Fibroblast of skin of abdomen (primary cell): Measurements from ENCODE around the gene VIM. TPM values are rescaled to one million over a fixed set of nuclear protein-coding genes. Genes with fewer than 3 reads are reported as not detected.

Experiments used
- DNase-seq: peaks from one replicate; pipeline ENCODE4 v3.0.0-alpha.2; 2013
- polyA plus RNA-seq, 2 experiments: library from polyadenylated mRNA; unstranded; fragments of 120-200 nt; gene quantifications; one replicate each; pipeline ENCODE4 v1.2.1, GENCODE V29; 2013; ENCODE audit not compliant: insufficient read length in 2 of 2

VIM gene
- polyA plus RNA-seq (2013, experiment 1 of 2; ENCODE audit: insufficient read length): 8,283 TPM
- polyA plus RNA-seq (2013, experiment 2 of 2; ENCODE audit: insufficient read length): 8,485 TPM

DNA sequence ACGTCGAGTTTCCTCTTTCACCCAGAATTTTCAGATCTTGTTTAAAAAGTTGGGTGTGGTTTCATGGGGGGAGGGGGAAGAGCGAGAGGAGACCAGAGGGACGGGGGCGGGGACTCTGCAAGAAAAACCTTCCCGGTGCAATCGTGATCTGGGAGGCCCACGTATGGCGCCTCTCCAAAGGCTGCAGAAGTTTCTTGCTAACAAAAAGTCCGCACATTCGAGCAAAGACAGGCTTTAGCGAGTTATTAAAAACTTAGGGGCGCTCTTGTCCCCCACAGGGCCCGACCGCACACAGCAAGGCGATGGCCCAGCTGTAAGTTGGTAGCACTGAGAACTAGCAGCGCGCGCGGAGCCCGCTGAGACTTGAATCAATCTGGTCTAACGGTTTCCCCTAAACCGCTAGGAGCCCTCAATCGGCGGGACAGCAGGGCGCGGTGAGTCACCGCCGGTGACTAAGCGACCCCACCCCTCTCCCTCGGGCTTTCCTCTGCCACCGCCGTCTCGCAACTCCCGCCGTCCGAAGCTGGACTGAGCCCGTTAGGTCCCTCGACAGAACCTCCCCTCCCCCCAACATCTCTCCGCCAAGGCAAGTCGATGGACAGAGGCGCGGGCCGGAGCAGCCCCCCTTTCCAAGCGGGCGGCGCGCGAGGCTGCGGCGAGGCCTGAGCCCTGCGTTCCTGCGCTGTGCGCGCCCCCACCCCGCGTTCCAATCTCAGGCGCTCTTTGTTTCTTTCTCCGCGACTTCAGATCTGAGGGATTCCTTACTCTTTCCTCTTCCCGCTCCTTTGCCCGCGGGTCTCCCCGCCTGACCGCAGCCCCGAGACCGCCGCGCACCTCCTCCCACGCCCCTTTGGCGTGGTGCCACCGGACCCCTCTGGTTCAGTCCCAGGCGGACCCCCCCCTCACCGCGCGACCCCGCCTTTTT is at the start of gene VIM:
Gene VIM (plus strand): TSS at position 151 of the 925 bp plus-strand sequence. CDS start 1,182 bp downstream, outside the sequence.
- peak; percentile 98 for DNase-seq

DNA sequence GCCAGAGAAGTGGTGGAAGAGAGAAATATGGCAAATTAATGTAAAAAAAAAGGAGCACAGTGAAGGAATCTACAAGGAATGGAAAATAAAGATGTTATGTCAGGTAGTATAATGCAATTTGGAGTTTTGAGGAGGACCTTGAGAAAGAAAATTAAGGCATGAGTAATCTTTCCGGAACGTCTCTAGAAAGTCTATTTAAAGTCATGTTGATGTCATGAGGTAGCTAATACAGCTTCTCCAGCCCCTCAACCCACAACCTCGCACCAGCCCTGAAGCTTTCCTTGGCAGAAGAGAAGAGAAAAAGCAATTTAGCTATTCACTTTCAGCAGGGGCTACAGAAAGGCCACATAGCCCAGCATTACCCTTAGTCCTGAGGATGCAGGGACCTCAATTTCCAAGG is 49.0 kb upstream of the VIM start:
- peak; percentile 47 for DNase-seq

DNA sequence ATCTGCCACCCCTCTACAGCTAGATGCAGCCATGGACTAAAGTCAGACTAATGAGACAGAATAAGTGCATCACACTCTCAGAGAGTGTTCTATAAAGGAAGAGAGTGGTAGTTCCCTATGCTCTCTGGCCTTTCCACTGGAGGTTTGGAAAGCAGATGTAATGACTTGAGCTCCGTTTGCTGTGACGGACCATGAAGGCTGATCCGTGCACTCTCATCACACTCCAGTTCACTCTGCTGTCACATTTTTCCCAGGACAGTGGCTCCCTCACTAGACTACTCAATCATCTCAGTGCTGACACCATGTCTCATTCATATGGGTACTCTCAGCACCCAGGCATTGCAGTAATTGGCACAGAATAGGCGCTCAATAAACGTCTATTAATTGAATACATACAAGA is 46.9 kb upstream of the VIM start:
- peak; percentile 16 for DNase-seq

DNA sequence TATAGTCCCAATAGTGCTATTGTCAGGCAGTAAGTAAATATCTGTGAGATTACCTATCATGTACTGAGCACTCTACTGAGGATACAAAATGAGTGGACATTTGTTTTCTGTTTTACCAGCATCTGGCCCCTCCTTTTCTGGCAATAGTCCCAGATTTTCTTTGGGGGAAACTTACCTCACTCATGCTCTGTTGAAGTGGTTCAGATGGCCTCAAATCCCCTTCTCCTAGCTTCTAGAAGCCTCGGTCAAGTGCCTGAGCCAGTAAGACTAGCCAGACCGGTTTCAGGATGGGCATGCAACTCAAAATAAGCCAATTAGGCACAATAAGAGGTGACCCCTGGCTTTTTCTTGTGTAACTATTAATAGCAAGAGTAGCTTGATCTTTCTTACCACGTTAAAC is 46.3 kb upstream of the VIM start:
- DNase-seq: no peak

DNA sequence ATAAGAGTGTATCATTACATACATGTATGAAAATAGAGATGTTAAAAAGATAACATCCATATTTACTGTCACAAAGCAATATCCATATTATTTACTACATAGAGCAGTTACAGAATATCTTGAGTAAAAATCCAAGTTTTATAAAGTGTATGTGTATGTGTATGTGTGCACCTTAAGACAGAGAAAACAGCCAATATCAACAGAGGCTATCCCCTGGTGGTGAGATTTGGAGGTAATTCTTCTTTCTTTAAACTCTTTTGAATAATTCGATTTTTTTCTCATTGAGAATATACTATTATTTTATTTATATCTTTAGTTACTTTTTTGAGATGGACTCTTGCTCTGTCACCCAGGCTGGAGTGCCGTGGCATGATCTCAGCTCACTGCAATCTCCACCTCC is 44.9 kb upstream of the VIM start:
- DNase-seq: no peak

DNA sequence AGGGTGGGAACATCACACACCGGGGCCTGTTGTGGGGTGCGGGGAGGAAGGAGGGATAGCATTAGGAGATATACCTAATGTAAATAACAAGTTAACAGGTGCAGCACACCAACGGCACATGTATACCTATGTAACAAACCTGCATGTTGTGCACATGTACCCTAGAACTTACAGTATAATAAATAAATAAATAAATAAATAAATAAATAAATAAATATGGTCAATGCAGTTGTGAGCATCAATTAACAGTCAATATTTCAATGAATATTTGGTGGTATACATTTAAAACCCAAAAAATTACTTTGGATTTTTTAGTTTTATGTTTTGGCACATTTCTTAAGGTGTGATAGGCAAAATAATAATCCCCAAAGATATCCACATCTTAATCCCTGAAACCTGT is 42.2 kb upstream of the VIM start:
- no peak for DNase-seq

DNA sequence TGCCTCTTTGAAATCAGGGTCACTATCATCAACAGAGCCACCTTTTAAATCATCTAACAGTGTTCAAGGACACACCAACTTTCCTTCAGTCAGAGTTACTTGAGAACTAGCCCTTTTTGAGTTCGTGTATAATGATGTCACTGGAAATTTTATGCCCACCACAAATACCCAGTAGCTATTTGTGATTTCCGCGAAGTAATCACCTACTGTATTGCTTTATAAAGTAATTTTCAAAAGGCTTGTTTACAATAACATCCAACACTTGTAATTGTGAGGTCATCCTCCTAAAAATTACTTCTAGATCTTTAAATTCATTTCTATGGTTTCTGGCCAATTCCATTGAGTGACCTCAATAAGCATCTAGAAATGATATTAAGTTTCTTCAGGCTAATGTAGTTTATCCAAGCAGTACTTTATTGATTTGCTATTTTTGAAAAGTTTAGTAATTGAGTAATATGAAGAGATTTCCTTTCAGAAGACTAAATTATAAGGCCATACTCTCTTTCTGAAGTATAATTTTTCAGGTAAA is 39.3 kb upstream of the VIM start:
- no peak for DNase-seq

DNA sequence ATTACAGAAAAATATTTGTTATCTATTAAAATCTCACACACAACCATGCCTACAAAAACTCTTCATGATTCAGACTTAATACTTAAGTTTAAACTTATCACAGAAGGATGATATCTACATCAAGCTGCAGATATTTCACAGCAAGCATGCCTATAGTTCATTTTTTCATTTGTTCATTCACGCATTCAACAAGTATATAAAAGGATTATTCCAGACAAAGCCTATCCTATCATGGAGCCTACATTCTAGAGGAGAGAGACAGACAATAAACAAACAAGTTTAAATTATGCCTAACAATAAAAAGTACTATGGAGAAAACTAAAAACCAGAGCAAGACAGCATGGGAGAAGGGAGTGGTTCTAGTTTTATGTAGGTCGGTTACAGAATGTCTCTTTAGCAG is 37.4 kb upstream of the VIM start:
- no peak for DNase-seq

DNA sequence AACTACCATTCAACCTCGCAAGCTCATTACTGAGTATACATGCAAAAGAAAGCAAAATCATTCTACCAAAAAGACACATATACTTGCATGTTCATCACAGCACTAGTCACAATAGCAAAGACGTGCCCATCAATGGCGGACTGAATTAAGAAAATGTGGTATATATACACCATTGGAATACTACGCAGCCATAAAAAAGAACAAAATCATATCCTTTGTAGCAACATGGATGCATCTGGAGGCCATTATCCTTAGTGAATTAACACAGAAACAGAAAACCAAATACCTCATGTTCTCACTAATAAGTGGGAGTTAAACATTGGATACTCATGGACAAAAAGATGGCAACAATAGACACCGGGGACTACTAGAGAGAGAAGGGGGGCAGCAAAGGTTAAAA is 33.0 kb upstream of the VIM start:
- no peak for DNase-seq

DNA sequence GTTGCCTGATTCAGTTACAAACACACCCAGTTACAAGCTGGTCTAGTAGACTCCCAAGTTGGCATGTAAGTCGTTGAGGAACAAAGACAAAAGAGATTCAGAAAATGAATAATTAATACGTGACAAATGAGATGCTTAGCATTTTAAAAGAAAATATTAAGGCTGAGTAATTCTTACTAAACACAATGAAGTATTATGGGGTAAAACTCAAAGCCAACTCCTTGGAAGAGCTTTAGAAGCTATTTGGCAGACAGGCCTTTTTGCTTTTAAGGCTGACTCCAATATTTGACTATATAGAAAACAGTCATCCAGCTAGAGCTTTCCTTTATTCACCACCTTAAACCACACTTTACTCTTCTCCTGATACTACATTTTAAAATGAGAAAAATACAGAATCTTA is 32.0 kb upstream of the VIM start:
- DNase-seq: no peak

DNA sequence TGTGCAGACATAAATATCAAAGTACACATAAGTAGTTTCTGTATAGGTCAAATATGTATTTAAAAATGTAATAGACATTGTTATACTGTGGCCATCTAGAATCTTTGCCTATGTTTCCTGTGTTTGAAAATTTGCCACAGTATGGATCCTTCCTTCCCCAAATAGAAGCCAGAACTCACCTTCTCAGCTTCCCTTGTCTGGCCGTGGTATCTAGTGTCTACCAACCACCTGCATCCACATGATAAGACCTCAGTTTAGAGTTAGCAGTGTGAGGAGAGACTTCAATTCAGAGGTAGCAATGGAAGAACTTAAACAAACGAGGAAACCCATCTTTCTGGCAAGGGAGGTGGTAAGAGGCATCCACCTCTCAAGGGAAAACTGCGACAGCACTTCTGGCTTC is 31.5 kb upstream of the VIM start:
- DNase-seq: no peak

DNA sequence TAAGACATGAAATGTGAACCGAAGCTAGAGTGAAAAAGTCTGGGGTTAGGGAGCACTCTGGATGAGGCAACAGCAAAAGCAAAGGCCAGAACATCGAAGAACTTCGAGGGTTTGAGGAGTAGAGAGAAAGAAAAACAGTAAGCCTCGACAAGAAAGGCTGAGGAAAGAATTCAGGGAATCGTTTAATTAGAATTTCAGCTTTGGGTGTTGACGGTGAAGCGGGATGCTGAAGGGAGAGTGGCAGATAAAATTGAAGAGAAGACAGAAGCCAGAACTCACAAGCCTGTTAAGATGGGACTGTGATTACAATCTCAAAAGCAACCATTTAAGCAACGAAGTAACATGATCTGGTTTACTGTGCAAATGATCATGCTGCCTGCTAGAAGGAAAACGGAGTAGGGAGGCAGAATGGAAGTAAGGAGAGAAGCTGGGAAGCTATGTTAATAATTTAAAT is 28.7 kb upstream of the VIM start:
- peak; percentile 57 for DNase-seq

DNA sequence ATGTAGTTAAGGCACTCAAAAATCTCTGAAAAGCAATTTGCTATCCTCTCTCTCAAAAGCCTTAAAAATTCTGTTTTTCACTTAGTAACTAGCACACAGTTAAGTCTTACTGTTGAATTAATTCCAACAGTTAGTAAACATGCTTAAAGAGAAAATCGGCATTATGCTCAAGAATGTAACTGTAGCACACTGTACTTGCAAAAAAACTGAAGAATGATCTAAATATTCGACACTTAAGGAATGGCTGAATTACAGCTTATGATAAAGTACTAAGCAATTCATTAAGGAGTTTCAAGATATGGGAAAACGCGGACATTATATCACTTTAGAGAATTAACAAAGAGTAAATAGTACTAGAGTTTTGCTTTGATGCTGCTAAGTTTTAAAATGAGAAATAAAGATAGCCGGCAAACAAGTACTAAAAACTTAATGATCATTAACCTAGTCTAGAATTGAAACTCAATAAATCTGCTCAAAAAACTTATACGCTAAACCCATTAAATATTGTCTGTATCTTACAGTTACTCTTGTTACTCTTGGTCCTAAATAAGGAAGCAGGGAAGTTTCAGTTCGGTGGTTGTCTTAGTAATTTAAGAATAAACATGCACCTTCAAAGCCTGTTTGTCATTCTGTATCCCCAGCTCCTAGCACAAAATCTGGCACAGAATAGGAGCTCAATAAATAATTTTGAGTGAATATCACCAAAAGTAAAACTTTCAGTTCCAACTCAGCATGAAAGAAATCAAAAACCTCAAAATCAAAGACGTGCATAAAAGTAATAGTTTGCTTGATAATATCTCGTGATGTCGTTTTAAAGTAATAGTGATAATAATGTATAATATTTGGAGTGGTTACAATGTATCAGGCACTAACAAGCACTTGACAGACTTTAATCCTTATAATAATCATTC is 27.8 kb upstream of the VIM start:
- DNase-seq: no peak

DNA sequence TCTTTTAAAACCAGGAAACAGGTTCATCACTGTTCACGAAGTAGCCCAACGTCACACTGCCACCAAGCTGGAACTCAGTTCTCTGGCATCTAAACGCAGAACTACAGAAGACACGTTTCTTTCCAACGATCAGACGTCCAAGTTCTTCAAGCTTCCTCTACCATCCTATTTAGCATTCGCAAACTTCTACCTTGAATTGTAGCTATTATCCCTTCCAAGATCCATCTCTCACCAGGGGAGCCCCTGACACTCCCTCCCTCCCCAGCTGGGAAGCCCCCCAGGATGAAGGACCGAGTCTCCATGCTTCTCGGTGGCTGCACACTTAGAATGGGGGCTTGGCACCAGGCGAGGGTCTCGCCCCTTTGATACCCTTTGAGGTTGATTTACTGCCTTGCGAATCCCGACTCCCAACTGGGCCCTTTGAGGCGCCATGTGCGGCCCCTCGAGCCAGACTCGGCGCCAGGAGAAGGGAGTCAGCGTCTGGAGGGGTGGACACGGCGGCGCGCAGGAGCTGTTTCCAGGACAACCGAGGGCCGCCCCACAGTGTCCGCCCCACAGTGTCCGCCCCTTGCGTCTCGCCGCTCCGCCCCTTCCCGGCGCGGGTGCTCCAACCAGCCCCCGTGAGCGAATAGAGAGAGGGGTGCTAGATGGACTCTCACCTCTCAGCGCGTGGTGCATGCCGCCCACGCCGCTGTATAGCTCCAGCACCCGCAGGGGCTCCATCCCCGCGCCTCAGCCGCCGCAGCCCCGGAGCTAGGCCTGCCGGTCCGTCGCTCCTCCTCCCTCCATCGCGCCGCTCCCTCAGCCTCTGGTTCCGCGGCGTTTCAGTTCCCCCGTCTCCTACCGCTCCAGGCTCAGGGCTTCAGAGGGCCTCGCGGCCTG is 26.9 kb upstream of the VIM start, which contains the start of gene TRDMT1:
Gene TRDMT1 (minus strand): TSS at position 761 of the 882 bp plus-strand sequence. CDS start 38 bp downstream, at position 723.
- DNase-seq: peak; percentile 94

DNA sequence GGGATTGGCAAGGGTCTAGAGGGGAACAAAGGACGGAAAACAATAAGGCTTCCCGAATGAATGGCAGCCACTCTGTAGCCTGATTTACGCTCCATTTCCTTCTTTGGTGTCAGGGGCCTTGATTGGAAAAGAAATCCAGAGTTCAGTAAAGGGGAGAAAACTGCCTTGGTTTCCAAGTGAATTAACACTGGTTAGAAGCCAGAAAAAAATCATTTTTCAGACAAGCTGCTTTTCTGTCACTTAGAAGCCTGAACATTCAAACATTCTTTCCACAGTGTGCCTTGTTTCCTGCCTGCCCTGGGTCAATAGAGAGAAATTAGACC is 26.3 kb upstream of the VIM start:
- DNase-seq: no peak

DNA sequence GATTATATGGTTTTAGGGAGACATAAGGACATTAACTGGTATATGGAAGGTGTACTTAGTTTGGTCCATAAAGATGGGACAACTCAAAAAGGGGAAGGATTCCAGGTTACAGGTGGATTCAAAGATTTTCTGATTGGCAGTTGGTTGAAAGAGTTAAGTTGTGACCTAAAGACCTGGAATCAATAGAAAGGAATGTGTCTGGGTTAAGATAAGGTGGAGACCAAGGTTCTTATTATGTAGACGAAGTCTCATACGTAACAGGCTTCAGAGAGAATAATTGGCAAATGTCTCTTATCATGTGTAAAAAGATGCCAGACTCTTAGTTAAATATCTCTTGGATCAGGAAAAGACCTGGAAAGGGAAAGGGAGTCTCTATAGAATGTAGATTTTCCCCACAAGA is 25.5 kb upstream of the VIM start:
- no peak for DNase-seq

DNA sequence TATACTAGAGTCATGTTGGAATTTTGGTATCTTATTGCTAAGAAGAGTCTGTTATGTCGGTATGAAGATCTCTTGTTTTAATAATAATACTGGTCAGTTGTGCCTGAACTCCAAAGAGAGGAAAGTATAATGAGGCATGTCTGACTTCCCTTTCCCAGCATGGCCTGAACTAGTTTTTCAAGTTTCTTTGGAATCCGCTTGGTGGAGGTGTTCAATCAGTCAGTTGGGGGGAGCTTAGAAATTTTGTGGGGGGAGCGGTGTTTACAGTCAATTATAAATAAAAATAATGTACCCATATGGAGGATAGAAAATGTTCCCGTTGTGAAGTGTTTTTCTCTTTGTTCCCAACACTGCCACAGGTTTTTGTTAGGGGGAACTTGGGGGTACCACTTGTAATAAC is 25.0 kb upstream of the VIM start:
- no peak for DNase-seq

DNA sequence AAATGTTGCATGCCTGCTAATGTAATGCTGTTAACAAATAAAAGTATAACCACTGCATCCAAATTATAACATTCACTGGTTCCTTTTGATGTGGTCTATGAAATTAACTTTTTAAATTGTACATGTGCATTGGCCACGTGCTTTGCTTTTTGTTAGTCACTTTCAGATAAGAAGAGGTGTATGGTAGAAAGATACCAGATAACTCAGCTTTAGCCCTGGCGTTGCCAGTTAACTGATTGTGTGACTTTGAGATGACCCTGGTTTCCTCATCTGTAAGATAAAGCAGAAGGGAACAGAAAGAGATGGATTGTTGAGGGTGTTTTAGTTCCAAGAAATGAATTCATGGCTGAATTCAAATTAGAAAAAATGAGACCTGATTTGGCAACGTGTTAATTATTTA is 24.6 kb upstream of the VIM start:
- DNase-seq: no peak

DNA sequence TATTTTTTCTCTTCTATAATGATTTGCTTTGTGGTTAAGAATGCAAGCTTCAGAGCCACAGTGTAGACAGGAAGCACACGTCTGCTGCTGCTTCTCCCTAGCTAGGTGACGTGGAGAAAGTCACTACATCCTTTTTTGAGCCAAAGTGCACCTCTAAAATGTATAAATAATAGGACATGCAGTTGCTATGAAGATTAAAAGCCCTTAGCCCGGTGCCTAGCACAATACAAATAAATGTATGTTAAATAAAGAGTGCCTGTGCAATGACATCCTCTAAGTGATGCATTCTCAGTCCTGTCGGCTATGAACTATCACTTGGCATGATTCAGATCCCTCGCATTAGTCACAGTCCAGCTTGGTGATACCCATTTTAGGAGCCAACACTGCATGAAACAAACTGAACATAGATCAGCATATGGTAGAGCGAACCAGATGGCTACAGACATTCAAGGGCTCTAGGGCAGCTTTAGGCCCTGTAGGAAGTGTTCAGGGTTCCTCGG is 21.8 kb upstream of the VIM start:
- DNase-seq: peak; percentile 89

DNA sequence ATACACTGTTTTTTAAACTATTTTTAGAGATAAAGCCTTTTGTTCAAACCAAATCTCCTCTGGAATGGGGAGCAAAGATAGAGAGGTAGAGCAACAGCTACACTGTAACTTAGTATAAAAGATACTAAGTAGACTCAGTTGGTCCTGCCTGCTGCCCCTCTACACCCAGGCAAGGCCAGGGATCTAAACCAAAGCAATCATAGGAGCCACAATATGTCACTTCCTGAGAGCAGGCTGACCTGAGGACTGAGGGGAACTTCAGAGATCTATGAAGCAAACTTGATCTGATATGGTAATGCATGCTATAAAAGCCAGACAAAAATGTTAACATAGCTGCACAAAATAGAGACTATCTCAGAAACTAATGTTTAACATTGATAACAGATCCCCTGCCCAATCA is 19.6 kb upstream of the VIM start:
- no peak for DNase-seq

DNA sequence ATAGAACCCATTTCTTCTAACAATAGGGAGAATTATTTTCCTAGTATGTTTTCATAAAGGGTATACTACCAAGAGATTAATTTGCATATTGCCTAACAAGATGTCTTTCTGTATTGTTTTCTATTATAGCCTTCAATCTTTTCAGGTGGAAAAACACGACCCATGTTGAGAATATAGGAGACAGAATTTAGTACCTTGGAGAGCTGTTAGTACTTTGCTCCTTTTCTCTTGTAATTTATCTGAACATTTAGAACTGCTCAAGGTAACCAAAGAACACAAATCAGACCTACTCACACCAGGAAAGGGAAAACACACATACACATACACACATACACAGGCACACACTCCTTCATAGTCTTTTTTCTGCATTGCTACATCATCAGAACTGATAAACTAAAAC is 18.7 kb upstream of the VIM start:
- DNase-seq: no peak

DNA sequence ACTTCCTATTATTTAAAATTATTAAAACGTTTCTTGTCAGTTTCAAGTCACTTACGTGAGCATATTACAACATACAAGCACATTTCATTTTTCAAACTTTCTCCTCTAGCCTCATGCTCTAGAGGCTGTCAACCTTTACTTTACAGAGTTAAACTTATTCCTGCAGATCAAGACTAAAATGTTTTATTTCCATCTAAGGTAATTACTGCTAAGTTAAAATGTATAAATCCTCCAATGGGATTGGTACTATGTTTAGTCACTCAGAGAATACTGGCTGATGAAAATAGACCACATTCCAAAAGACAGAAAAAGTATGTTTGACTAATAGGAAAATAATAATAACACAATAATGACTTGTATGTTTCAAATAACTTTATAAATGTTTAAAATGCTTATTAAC is 18.2 kb upstream of the VIM start:
- peak; percentile 66 for DNase-seq
